Uterus (tissue), 4 donors: ENCODE data around the gene PLXNB3. TPM values are rescaled to one million over a fixed set of nuclear protein-coding genes. Genes with fewer than 3 reads are reported as not detected.

ENCODE experiments used
- DNase-seq, 2 donors: peaks; one replicate each; pipeline ENCODE4 v3.0.0-alpha.2; 2019 to 2020
- H3K27ac ChIP-seq, 2 donors: fragments of 200-600 bp; sonication (generic); 1 replicate in 1 of 2; 2 replicates in 1 of 2; pipeline ENCODE4 v1.5.1; 2016 to 2018
- H3K27me3 ChIP-seq, 2 donors: fragments of 200-600 bp; sonication (generic); one replicate each; pipeline ENCODE4 v1.5.1; 2018 to 2019; ENCODE audit warnings: control low read depth in 1 of 2
- H3K36me3 ChIP-seq, 2 donors: fragments of 200-600 bp; sonication (generic); one replicate each; pipeline ENCODE4 v1.5.1; 2019; ENCODE audit warnings: control low read depth in 1 of 2
- H3K4me1 ChIP-seq, 2 donors: fragments of 200-600 bp; sonication (generic); one replicate each; pipeline ENCODE4 v1.5.1; 2018 to 2019; ENCODE audit warnings: control low read depth in 1 of 2
- H3K4me3 ChIP-seq, 2 donors: fragments of 200-600 bp; sonication (generic); 1 replicate in 1 of 2; 2 replicates in 1 of 2; pipeline ENCODE4 v1.5.1; 2018 to 2019; ENCODE audit warnings: mild to moderate bottlenecking in 1 of 2
- H3K9me3 ChIP-seq, 2 donors: fragments of 200-600 bp; sonication (generic); one replicate each; pipeline ENCODE4 v1.5.1; 2019; ENCODE audit warnings: control low read depth in 1 of 2
- CTCF ChIP-seq, 4 experiments: fragments of 200-600 bp in 2 of 4; fragments of 450-650 bp in 2 of 4; sonication (generic) in 2 of 4; IDR thresholded peaks; one replicate each; pipeline ENCODE4 v1.5.1; 2016 to 2019; ENCODE audit warnings: antibody characterized with exemption in 4 of 4, mild to moderate bottlenecking in 2 of 4, moderate library complexity in 1 of 4
- POLR2A ChIP-seq, 2 donors: fragments of 450-650 bp; IDR thresholded peaks; one replicate each; pipeline ENCODE4 v1.6.1; 2016; ENCODE audit warnings: antibody characterized with exemption in 2 of 2, mild to moderate bottlenecking in 1 of 2, moderate library complexity in 1 of 2
- intact Hi-C: fragments of 100-400 bp; cut with DNase I; formaldehyde crosslinking; loops from one replicate; pipeline ENCODE4 v1.15.1; 2023; ENCODE audit warnings: low total_unique reads
- total RNA-seq, 4 donors: library from RNA; depleted of rRNA in 3 of 4; stranded (reverse); fragments of >200 nt in 3 of 4; gene quantifications; one replicate each; pipeline versions ENCODE4 v1.1.0 to v1.2.4, GENCODE V29; 2014 to 2023
- donor health status: DM: yes; HTN: yes; CAD: no.

PLXNB3 gene
- total RNA-seq, 4 donors from 2014 or later, result 1.5 to 50.7 (median 5.1) TPM

GRCh38 chrX:153725832-153726285, 38.2 kb upstream of the PLXNB3 start:
- H3K4me3 ChIP-seq, result no peak overlapping the region
- peak overlapping the region; percentile 81 to 91 for H3K27ac ChIP-seq
- intact Hi-C loops, result no loop called here
- H3K4me1 ChIP-seq, result peaks cover 0 to 4% of the 10 kb centered on the region in 2 donors
- peak in 1 of 2 donors; percentile 37 for DNase-seq
- no peaks in the 10 kb centered on the region for H3K27me3 ChIP-seq
- TF ChIP-seq CTCF (IDR thresholded peaks at IDR 0.05), result no peak
- no peak for TF ChIP-seq POLR2A (IDR thresholded peaks at IDR 0.05)
- H3K9me3 ChIP-seq, result no peaks in the 10 kb centered on the region
- H3K36me3 ChIP-seq, result no peaks in the 10 kb centered on the region

GRCh38 chrX:153726286-153727122, 37.5 kb upstream of the PLXNB3 start:
- TF ChIP-seq POLR2A (IDR thresholded peaks at IDR 0.05) (no peak), CTCF (IDR thresholded peaks at IDR 0.05) (no peak)
- H3K36me3 ChIP-seq, result no peaks in the 10 kb centered on the region
- no peaks in the 10 kb centered on the region for H3K27me3 ChIP-seq
- H3K27ac ChIP-seq, result peak overlapping the region; percentile 81 to 91
- H3K4me3 ChIP-seq, result peak overlapping the region; percentile 9 to 21
- no peaks in the 10 kb centered on the region for H3K9me3 ChIP-seq
- peaks cover 0 to 4% of the 10 kb centered on the region in 2 donors for H3K4me1 ChIP-seq
- intact Hi-C loops, result no loop called here
- peak; percentile 46 to 52 for DNase-seq

DNA sequence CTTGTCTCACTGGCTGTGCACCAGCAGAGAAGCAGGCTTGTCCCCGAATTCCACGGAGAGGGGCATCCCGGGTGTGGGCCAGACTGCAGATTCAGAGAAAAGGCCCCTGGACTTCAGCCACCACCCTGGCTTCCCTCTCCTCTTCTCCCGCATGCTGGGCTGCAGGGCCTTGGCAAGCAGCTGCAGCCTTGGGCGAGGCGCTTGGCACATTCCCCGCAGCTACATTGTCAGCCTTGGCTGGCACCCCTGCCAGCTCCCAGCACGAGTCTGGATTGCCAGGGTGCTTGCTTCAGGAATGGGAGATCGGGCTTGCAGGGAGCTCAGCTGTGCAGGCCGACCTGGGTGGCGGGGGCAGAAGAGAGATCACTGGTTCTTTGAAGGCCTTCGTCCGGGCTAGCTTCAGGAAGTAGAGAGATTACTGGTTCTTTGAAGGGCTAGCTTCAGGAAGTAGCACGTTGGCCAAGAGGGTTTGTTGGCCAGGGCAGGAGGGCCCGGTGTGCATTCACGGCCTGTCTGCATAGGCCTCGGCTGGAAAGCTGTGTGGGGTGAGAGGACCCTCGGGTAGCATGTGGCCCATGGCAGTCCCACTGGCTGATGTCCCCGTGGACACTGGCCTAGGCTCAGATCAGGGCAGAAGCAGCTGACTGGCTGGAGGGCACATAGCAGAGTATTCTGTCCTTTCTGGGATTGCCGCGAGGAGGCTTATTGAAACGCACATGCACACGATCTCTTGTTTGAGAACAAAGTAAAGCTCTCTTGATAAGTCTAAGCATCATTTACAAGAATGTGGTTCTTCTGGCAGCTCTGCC, 36.7 kb upstream of the PLXNB3 start:
- peaks cover 0 to 4% of the 10 kb centered on the region in 2 donors for H3K4me1 ChIP-seq
- TF ChIP-seq POLR2A (IDR thresholded peaks at IDR 0.05), result no peak
- TF ChIP-seq CTCF (IDR thresholded peaks at IDR 0.05), result no peak
- H3K9me3 ChIP-seq, result no peaks in the 10 kb centered on the region
- peak overlapping the region; percentile 81 to 91 for H3K27ac ChIP-seq
- peak overlapping the region; percentile 5 to 21 for H3K4me3 ChIP-seq
- intact Hi-C loops, result no loop called here
- peak in 1 of 2 donors; percentile 36 for DNase-seq
- no peaks in the 10 kb centered on the region for H3K36me3 ChIP-seq
- no peaks in the 10 kb centered on the region for H3K27me3 ChIP-seq

GRCh38 chrX:153728095-153728494, 36.0 kb upstream of the PLXNB3 start:
- H3K36me3 ChIP-seq, result no peaks in the 10 kb centered on the region
- H3K27me3 ChIP-seq, result no peaks in the 10 kb centered on the region
- H3K27ac ChIP-seq, result peak overlapping the region in 1 of 2 donors; percentile 91
- peaks cover 0 to 4% of the 10 kb centered on the region in 2 donors for H3K4me1 ChIP-seq
- H3K4me3 ChIP-seq, result no peak overlapping the region
- no peaks in the 10 kb centered on the region for H3K9me3 ChIP-seq
- TF ChIP-seq CTCF (IDR thresholded peaks at IDR 0.05), result no peak
- no peak for TF ChIP-seq POLR2A (IDR thresholded peaks at IDR 0.05)
- DNase-seq, result no peak
- intact Hi-C loops, result no loop called here
